Daoy (cell line): ENCODE results near the gene HTR2C. TPM values are rescaled to one million over a fixed set of nuclear protein-coding genes. Genes with fewer than 3 reads are reported as not detected.
"Not testable (repeated sequence)": the region's sequence is repeated elsewhere in the genome, so short reads cannot be mapped to it uniquely, and the experiment has no call there.

Experiments
- DNase-seq: peaks from one replicate; pipeline ENCODE4 v3.0.0-alpha.2; 2015; ENCODE audit warnings: low read depth
- total RNA-seq: library from RNA; depleted of rRNA; stranded (reverse); fragments of >200 nt; shearing (Covaris generic); gene quantifications from 2 replicates; pipeline ENCODE4 v1.2.3, GENCODE V29; 2014; rRNA removed

The HTR2C gene
- total RNA-seq = 0.83 and 0.86 TPM in 2 replicates

DNA sequence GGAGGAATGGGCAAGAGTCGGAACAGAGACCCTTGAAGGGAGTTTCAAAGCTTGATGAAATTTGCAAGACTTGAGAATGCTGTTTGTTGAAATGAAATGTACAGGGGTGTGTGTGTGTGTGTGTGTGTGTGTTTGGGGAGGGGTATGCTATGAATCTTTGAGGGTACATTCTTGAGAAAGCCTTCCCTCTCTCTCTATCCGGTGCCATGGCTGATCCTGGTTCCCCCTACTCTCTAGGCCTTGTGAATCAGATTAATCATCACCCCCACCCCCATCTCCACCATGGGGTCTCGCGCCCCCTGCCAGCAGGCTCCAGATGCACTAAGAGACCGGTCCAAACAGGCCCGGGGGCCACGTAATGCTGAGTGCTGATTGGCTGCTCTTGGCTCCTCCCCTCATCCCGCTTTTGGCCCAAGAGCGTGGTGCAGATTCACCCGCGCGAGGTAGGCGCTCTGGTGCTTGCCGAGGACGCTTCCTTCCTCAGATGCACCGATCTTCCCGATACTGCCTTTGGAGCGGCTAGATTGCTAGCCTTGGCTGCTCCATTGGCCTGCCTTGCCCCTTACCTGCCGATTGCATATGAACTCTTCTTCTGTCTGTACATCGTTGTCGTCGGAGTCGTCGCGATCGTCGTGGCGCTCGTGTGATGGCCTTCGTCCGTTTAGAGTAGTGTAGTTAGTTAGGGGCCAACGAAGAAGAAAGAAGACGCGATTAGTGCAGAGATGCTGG lies at the start of gene HTR2C:
Gene HTR2C, plus strand, starts transcription at position 441 of the 729 bp plus-strand sequence. CDS start 142,851 bp downstream, outside the sequence.
- no peak for DNase-seq

DNA sequence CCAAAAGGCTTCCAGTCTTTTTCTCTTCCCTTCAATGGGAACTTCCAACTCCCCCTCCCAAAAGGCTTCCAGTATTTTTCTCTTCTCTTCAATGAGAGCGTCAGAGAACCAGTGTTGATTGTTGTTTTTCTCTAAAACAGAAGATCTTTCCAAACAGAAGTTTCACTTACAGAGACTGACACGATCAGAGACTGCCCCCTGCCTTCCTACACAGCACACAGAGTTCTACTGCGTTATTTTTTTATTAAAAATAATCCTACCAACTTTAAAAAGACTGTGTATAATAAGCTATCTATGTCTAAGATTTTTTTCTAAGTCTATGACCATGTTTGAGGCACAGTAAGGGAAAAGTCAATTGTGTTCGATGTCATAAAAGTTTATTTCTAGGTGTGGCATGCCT lies 3.5 kb upstream of the HTR2C start:
- no peak for DNase-seq

DNA sequence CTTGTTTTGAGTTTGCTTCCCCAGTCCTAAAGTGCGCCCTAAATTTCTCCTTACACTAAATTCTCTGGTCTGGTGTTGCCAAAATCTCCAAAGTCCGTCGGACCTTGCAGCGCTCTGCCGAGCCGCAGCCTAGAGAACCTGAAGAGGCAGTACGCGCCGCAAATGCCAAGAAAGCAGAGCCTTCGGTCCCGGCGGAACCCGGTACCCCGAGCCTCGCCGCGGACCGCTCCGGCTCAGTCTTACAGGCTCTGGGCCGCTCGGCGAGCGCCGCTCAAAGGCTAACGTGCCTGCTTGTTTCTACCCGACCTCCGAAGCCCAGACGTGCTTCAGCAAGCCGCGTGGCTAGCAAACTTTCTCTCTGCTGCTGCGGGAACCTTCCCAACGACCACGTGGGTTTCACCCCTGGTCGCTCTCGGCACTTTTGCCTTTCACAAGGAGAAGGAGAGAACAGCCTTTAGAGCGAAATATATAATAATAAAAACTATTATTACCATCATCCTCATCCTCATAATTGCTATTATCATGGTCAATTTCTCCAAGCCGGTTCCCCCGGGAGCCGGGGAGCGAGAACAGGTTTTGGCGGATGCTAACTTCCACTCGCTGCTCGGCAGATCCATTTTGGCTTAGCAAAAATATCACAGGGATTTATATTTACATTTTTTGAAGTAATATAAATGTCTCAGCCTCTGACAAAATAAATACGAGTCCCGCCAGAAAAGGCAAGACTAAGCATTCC lies 2.2 kb upstream of the HTR2C start:
- peak; percentile 24 for DNase-seq

GRCh38 chrX:114582264-114582632 lies 1.6 kb upstream of the HTR2C start:
- DNase-seq = no peak

DNA sequence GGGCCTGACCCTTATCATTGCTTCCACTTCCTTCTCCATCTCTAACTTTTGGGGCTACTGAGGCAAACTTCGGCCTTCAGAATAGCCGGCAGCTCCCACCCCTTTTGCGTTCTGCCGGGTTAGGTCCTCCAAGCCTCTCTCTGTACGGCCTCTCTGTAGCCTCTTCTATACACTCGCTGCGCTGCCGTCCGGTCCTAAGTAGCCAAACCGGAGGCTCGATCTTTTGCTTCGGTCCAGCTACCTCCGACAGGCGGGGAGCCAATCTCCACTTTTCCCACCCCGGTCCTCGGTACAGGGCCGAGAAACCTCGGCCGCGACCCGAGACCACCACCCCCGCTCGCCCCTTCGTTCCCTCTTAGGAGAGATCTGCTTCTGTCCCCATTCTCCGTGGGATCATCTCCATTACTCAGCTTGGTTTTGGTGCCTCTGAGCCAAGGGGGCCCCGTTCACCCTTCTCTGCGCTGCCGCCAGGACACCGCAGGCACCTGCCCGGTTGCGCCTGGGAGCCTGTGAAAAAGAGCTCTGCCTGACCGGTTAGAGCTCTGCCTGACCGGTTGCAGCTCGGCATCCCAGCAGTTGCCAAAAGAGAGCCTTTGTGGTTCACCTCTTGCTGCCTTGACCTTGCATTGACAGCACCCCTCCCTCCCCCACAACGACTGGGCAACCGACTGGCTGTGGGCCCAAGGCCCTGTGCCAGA lies 1.0 kb upstream of the HTR2C start:
- no peak for DNase-seq

DNA sequence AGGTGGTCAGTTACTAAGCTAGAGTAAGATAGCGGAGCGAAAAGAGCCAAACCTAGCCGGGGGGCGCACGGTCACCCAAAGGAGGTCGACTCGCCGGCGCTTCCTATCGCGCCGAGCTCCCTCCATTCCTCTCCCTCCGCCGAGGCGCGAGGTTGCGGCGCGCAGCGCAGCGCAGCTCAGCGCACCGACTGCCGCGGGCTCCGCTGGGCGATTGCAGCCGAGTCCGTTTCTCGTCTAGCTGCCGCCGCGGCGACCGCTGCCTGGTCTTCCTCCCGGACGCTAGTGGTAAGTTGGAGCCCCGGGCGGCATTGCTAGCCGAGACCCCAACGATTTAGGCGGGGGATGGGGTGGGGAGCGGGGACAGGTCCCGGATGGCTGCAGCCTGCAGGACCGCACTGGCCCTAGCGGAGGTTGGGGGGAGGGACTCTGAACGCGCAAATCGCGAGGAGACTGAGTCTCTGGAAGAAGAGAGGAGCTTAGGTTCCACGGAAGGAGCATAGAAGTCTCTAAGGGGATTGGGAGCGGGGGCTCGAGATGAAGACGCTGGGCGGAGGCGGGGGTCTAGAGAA lies 573 bp downstream of the HTR2C start:
- DNase-seq = no peak

DNA sequence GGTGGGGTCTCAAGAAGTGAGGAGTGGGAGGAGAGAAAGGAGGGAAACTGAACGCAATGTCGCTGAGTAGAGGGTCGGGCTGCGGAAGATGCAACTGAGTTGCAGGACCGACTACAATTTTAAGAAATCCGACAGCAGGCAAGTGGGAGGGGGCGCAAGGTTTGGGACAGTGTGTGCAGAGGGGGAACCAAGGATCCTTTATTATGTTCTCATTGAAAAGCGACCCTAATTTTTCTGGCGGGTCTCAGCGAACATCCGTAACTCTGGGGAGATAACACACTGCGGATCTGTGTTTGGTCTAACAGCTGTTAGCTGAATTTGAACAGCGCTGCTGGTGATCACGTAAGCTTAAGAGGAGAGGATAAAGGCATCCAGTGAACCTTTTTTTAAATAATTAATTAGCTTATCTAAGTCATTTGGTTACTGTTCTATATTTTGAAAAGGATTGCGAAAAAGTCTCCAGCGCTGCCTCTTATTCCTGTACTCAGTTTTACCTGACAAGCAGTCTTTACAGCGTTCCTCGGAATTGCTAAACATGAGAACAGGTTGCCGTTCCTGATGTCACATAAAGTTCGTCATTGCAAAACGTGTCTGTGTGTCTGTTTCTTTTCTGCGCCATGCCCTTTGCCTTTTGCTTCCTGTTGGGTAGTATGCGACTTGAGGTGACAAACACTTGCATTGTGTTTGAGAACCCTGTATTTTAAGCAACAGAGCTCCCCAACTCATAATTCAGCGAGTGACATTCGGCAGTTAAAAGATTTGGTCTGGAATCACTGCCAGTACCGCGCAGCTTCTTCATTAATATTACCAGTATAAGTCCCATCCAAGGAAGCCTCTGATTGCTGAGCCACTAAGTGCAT lies 1.3 kb downstream of the HTR2C start:
- DNase-seq = no peak

- no peak for DNase-seq
Measured at GRCh38 chrX:114591121-114591520, 7.2 kb downstream of the HTR2C start.

DNA sequence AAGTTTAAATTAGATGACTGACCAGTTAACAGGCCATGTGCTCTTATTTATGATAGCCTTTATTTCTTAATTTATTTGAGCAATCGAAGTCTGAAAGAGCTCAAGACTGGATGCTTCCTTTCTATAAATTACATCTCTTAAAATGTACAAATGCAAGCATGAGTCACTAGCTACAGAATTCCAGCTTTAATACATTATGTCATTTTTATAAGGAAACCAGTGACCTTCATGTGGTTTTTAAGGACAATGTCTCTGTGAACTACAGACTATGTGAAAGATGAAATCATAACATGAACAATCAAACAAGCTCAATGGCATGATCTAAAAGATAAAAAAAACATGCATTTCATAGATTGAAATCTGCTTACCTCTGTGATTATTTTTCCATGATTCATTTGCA lies 15.4 kb downstream of the HTR2C start:
- DNase-seq = no peak

DNA sequence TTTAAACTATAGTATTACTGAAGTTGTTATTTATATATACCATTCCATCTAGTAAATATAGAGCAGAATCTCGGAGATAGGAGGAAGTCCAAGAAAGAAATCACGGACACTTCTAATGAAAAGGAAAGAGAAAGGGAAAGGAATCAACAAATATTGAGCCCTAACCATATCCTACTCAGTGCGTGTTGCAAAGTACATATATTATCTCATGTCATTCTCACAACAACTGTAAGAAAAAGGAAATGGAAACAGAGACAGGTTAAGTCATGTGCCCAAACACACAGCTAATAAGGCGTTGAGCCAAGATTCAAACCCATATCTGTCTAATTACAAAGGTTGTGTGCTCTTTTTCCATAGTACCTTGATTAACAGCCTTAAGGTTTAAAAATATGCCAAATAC lies 16.0 kb downstream of the HTR2C start:
- DNase-seq = no peak

- not testable (repeated sequence) for DNase-seq
Measured at GRCh38 chrX:114606619-114607018, 22.7 kb downstream of the HTR2C start.

- peak; percentile 11 for DNase-seq
Measured at GRCh38 chrX:114611018-114611619, 27.2 kb downstream of the HTR2C start.

DNA sequence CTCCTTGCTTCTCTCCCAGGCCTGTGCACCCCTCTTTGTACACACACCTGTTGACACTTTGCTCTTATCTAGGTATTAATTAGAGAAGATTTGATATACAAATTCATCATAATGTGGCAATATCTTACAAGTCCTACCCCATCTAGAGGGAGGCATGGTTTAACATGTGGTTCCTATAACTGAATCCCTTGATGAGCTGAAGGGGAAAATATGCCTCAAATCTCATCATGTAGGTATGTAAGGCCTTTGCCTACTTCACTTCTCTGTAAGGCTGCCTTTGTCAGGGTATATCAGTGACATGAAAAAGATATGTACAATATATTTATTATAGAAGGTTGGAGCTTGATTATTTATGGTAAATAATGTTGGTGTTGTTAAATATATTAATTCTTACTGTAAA lies 31.9 kb downstream of the HTR2C start:
- DNase-seq = no peak

- no peak for DNase-seq
Measured at GRCh38 chrX:114619874-114620273, 36.0 kb downstream of the HTR2C start.

DNA sequence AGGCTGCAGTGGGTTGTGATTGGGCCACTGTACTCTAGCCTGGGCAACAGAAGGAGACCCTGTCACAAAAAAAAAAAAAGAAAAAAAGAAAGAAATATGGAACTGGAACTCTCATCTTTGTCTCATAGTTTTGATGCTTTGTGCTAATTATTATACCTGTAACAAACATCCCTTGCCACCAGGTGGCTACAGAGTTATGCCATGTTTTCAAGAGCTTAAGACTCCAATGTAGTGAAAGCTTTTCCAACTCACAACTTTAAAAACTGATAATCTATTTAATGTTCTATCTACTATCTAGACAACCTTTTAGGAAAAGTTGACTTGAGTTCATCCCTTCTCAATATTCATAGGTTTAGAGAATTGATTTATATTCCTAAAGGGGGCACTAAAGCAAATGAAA lies 42.4 kb downstream of the HTR2C start:
- DNase-seq = peak; percentile 1

- DNase-seq = no peak
Measured at GRCh38 chrX:114635986-114636385, 52.1 kb downstream of the HTR2C start.

DNA sequence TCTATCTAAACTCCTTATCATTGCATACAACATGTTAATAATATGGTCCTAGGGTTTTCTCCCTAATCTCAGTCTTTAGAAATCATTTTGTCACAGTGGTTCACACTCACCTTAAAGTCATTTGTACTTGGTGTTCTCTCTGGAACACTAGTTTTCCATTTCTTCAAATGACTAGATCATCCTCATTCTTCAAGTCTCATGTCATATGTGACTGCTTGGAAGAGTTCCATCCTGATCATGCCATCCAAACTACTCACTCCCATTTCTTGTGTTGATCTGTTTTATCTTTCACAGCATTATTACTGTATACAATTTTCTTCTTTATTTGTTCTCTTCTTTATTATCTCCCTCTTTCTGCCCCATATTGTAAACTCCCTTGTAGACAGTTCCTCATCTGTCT lies 66.5 kb downstream of the HTR2C start:
- DNase-seq = no peak

- DNase-seq = no peak
Measured at GRCh38 chrX:114675365-114675764, 91.5 kb downstream of the HTR2C start.

- DNase-seq = not testable (repeated sequence)
Measured at GRCh38 chrX:114700533-114700932, 116.6 kb downstream of the HTR2C start.

- no peak for DNase-seq
Measured at GRCh38 chrX:114709406-114709805, 125.5 kb downstream of the HTR2C start.

DNA sequence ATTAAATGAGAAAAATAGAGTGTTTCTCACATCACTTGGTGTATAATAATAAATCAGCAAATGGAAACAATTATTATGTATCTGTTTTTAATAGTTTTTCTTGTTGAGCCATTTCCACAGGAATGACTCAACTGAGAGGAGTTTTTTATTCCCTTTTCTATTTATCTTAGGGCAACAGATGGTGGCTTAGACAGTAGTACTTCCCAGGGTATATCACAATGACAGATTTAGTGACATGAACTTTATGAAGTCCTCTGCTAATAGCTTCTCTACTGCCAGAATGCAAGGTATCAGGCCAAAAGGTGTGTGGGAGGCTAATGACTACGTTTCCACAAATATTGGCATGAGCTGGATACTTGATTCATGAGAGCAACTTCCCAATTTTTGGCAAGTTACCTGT lies 126.7 kb downstream of the HTR2C start:
- DNase-seq = no peak
